Adrenal gland (tissue), 5 donors: Measurements from ENCODE around the gene ANKRD44.

ENCODE experiments used
- CTCF ChIP-seq, 6 experiments: fragments of 450-650 bp in 4 of 6; fragments of 200-600 bp in 2 of 6; sonication (generic) in 1 of 6; IDR thresholded peaks; 1 replicate in 5 of 6; 2 replicates in 1 of 6; pipeline versions ENCODE4 v1.5.1 to v1.8.0; 2016 to 2021; ENCODE audit warnings: antibody characterized with exemption in 6 of 6, mild to moderate bottlenecking in 2 of 6, moderate library complexity in 1 of 6
- POLR2A ChIP-seq, 2 donors: fragments of 450-650 bp; IDR thresholded peaks; one replicate each; pipeline ENCODE4 v1.6.1; 2017; ENCODE audit warnings: antibody characterized with exemption in 2 of 2, mild to moderate bottlenecking in 2 of 2, moderate library complexity in 1 of 2
- donor health status: DM: no; HTN: no; CAD: no.

- TF ChIP-seq POLR2A (IDR thresholded peaks at IDR 0.05) (no peak), CTCF (IDR thresholded peaks at IDR 0.05) (no peak)
These were observed 69.4 kb downstream of the ANKRD44 start for GRCh38 chr2:197241153-197241552.
